Heart left ventricle (tissue), 13 donors: ENCODE data around the gene EMX1.

Source experiments
- CTCF ChIP-seq, 12 donors: fragments of 200-600 bp; sonication (generic) in 4 of 12; IDR thresholded peaks; one replicate each; pipeline versions ENCODE4 v1.5.0 to v1.8.0; 2018 to 2022; ENCODE audit warnings: antibody characterized with exemption in 12 of 12, mild to moderate bottlenecking in 5 of 12
- POLR2A ChIP-seq, 2 donors: fragments of 450-650 bp; IDR thresholded peaks; one replicate each; pipeline ENCODE4 v1.6.1; 2017; ENCODE audit warnings: antibody characterized with exemption in 2 of 2, mild to moderate bottlenecking in 2 of 2, moderate library complexity in 2 of 2
- donor health status: ischemic (EF 13 %, LVEDD 7.1; RV severe dilation, severe dysfunction).
- donor health status: DM: no; HTN: yes; CAD: no.
- donor health status: DM: no; HTN: no; CAD: no.
- donor health status: ischemic (EF 25% LVEDD 6.9; RV normal size, moderate dysfunction).
- donor health status: ischemic (EF 25% LVEDD 5.7; RV mildly dilated, moderate dysfunction).
- donor health status: ischemic (EF 35%, LVEDD 5.7; RV mildly dilated, moderate dysfunction).
- donor health status: nonischemic (EF 11% LVEDD 7.7; RV severe dilation, severe dysfunction).
- donor health status: DM: yes; HTN: yes; CAD: no.
- donor health status: PGD.
- donor health status: ischemic (EF 29% LVEDD 5.4; RV normal size, mild dysfunction).
- donor health status: nonischemic (EF 23%, LVEDD 6.1; RV moderate dilation, normal function).

DNA sequence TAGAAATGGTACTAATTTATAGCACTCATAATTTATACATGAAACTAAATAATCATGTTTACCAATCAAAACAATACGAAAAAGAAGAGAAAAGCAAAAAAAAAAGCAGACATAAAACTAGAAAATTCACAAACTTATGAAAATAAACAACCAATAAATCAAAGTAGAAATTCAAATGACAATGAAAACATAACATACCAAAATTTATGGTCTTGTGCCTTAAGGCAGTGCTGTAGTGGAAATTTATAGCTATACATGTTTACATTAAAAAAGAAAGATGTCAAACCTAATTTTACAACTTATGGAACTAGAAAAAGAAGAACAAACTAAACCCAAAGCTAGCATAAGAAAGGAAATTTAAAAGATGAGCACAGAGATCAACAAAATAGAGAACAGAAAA is 46.3 kb upstream of the EMX1 start:
- no peak for TF ChIP-seq CTCF (IDR thresholded peaks at IDR 0.05)
- TF ChIP-seq POLR2A (IDR thresholded peaks at IDR 0.05), result no peak
